ENCODE data around the gene CAVIN4.

CAVIN4 gene

GRCh38 chr9:100601216-100601615, 23.3 kb downstream of the CAVIN4 start (continued):
- no peak for TF ChIP-seq PATZ1 (CRISPR knock-in tag; IDR thresholded peaks at IDR 0.05; ENCODE audit: borderline replicate concordance)

DNA sequence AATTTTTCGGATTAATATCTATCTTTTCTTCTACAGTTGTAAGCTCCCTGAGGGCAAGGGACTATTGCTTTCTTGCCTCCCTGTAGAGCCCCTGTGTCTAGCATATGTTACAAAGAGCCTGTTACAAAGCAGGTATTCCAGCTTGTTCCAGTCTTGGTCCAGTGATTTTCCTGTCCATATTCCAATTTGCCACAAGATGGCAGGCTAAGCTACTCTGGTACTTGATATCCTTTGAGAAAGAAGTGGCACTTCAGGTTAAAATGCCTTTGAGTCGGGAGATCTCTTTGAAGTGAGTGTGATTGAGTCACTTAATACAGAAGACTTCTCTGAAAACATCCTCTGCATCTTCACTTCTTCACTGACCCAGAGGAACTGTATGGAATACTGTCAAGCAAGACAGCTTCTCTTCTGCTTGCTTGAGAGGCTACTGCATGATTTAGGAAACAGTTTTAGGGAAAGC, 24.5 kb downstream of the CAVIN4 start:
- ATAC-seq: peak; percentile 68
- TF ChIP-seq SNAI2 (CRISPR knock-in tag; IDR thresholded peaks at IDR 0.05) (no peak), ARNTL (CRISPR knock-in tag; IDR thresholded peaks at IDR 0.05; ENCODE audit: borderline replicate concordance, low read depth) (no peak), ZNF565 (CRISPR knock-in tag; conservative IDR thresholded peaks at IDR 0.05; ENCODE audit: low read depth) (no peak), ISL1 (CRISPR knock-in tag; IDR thresholded peaks at IDR 0.05) (no peak), ZNF8 (CRISPR knock-in tag; IDR thresholded peaks at IDR 0.05) (no peak), ZFP3 (CRISPR knock-in tag; IDR thresholded peaks at IDR 0.05) (no peak), ZFP30 (CRISPR knock-in tag; IDR thresholded peaks at IDR 0.05) (no peak), TCF4 (CRISPR knock-in tag; IDR thresholded peaks at IDR 0.05; ENCODE audit: borderline replicate concordance) (no peak), ZNF70 (CRISPR knock-in tag; IDR thresholded peaks at IDR 0.05) (no peak), ESRRG (CRISPR knock-in tag; IDR thresholded peaks at IDR 0.05) (no peak), RARB (CRISPR knock-in tag; IDR thresholded peaks at IDR 0.05) (no peak), OSR1 (CRISPR knock-in tag; IDR thresholded peaks at IDR 0.05) (no peak), CREB5 (CRISPR knock-in tag; IDR thresholded peaks at IDR 0.05; ENCODE audit: low read depth) (no peak), PPARA (CRISPR knock-in tag; IDR thresholded peaks at IDR 0.05; ENCODE audit: borderline replicate concordance) (no peak)
- TF ChIP-seq, protein P1, sequence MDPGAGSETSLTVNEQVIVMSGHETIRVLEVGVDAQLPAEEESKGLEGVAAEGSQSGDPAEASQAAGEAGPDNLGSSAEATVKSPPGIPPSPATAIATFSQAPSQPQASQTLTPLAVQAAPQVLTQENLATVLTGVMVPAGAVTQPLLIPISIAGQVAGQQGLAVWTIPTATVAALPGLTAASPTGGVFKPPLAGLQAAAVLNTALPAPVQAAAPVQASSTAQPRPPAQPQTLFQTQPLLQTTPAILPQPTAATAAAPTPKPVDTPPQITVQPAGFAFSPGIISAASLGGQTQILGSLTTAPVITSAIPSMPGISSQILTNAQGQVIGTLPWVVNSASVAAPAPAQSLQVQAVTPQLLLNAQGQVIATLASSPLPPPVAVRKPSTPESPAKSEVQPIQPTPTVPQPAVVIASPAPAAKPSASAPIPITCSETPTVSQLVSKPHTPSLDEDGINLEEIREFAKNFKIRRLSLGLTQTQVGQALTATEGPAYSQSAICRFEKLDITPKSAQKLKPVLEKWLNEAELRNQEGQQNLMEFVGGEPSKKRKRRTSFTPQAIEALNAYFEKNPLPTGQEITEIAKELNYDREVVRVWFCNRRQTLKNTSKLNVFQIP (CRISPR knock-in tag; IDR thresholded peaks at IDR 0.05; ENCODE audit: borderline replicate concordance, low read depth): no peak
- TF ChIP-seq, protein P2, sequence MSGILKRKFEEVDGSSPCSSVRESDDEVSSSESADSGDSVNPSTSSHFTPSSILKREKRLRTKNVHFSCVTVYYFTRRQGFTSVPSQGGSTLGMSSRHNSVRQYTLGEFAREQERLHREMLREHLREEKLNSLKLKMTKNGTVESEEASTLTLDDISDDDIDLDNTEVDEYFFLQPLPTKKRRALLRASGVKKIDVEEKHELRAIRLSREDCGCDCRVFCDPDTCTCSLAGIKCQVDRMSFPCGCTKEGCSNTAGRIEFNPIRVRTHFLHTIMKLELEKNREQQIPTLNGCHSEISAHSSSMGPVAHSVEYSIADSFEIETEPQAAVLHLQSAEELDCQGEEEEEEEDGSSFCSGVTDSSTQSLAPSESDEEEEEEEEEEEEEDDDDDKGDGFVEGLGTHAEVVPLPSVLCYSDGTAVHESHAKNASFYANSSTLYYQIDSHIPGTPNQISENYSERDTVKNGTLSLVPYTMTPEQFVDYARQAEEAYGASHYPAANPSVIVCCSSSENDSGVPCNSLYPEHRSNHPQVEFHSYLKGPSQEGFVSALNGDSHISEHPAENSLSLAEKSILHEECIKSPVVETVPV (CRISPR knock-in tag; IDR thresholded peaks at IDR 0.05): no peak

DNA sequence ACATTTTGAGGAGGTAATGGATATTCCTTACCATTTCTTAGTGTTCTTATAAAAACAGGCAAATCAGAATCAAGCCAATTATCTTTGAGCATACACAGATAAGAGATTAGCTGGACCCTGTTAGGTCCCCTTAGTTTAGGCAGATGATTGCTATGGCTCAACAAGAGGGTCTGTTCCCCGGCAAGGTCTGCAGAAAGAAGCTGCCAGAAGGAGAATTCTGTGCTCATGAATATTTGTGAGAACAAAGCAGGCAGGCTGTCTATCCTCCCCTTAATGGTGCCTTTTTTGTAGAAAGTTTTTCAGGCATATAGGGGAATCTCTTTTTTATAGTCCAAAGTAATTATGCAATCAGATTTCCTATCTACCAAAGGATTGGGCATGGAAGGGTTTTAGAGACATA, 27.5 kb downstream of the CAVIN4 start:
- no peak for ATAC-seq
- no peak for TF ChIP-seq SNAI2 (CRISPR knock-in tag; IDR thresholded peaks at IDR 0.05)
- no peak for TF ChIP-seq ESRRG (CRISPR knock-in tag; IDR thresholded peaks at IDR 0.05)
- TF ChIP-seq, protein P2 (CRISPR knock-in tag; IDR thresholded peaks at IDR 0.05): no peak

- no peak for ATAC-seq
- TF ChIP-seq ARNTL (CRISPR knock-in tag; IDR thresholded peaks at IDR 0.05; ENCODE audit: borderline replicate concordance, low read depth) (no peak), TOX (CRISPR knock-in tag; IDR thresholded peaks at IDR 0.05; ENCODE audit: borderline replicate concordance) (no peak), ZNF70 (CRISPR knock-in tag; IDR thresholded peaks at IDR 0.05) (no peak), GLIS3 (CRISPR knock-in tag; IDR thresholded peaks at IDR 0.05) (no peak), BACH2 (CRISPR knock-in tag; IDR thresholded peaks at IDR 0.05; ENCODE audit: borderline replicate concordance) (no peak), ZNF8 (CRISPR knock-in tag; IDR thresholded peaks at IDR 0.05) (no peak), TCF4 (CRISPR knock-in tag; IDR thresholded peaks at IDR 0.05; ENCODE audit: borderline replicate concordance) (no peak), CREB5 (CRISPR knock-in tag; IDR thresholded peaks at IDR 0.05; ENCODE audit: low read depth) (no peak), PPARA (CRISPR knock-in tag; IDR thresholded peaks at IDR 0.05; ENCODE audit: borderline replicate concordance) (no peak), ZNF565 (CRISPR knock-in tag; conservative IDR thresholded peaks at IDR 0.05; ENCODE audit: low read depth) (no peak), ISL1 (CRISPR knock-in tag; IDR thresholded peaks at IDR 0.05) (no peak), SNAI2 (CRISPR knock-in tag; IDR thresholded peaks at IDR 0.05) (no peak), ZFP30 (CRISPR knock-in tag; IDR thresholded peaks at IDR 0.05) (no peak)
- TF ChIP-seq, protein P1 (CRISPR knock-in tag; IDR thresholded peaks at IDR 0.05; ENCODE audit: borderline replicate concordance, low read depth): no peak
- TF ChIP-seq, protein P3, sequence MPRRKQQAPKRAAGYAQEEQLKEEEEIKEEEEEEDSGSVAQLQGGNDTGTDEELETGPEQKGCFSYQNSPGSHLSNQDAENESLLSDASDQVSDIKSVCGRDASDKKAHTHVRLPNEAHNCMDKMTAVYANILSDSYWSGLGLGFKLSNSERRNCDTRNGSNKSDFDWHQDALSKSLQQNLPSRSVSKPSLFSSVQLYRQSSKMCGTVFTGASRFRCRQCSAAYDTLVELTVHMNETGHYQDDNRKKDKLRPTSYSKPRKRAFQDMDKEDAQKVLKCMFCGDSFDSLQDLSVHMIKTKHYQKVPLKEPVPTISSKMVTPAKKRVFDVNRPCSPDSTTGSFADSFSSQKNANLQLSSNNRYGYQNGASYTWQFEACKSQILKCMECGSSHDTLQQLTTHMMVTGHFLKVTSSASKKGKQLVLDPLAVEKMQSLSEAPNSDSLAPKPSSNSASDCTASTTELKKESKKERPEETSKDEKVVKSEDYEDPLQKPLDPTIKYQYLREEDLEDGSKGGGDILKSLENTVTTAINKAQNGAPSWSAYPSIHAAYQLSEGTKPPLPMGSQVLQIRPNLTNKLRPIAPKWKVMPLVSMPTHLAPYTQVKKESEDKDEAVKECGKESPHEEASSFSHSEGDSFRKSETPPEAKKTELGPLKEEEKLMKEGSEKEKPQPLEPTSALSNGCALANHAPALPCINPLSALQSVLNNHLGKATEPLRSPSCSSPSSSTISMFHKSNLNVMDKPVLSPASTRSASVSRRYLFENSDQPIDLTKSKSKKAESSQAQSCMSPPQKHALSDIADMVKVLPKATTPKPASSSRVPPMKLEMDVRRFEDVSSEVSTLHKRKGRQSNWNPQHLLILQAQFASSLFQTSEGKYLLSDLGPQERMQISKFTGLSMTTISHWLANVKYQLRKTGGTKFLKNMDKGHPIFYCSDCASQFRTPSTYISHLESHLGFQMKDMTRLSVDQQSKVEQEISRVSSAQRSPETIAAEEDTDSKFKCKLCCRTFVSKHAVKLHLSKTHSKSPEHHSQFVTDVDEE (CRISPR knock-in tag; IDR thresholded peaks at IDR 0.05): no peak
Measured at GRCh38 chr9:100619194-100619593, 41.3 kb downstream of the CAVIN4 start.
